ENCODE data around the gene JOSD2. TPM values are rescaled to one million over a fixed set of nuclear protein-coding genes. Genes with fewer than 3 reads are reported as not detected.

JOSD2 gene
- total and polyA plus RNA-seq, 8 donors, result 9.9 to 79.4 (median 61.0) TPM; not detected in 1

GRCh38 chr19:50498219-50499056 lies 12.6 kb downstream of the JOSD2 start:
- no peak for DNase-seq
- no peak overlapping the region for H3K27ac ChIP-seq

GRCh38 chr19:50497022-50497405 lies 14.0 kb downstream of the JOSD2 start:
- DNase-seq, result no peak
- intact Hi-C loops (cut with DNase I; ENCODE audit: low total_unique reads), result no loop called here
- WGBS, 5 donors, result 58 to 75% (median 64%) methylated on average over 8 of the region's 8 CpGs
- Histone ChIP-seq H3K4me3 (no peak overlapping the region), H3K27ac (no peak overlapping the region), H3K9me3 (no peaks in the 10 kb centered on the region), H3K36me3 (no peaks in the 10 kb centered on the region), H3K4me1 (peaks cover 0 to 4% (median 1%) of the 10 kb centered on the region in 4 donors), H3K27me3 (peaks cover 0 to 6% (median 0%) of the 10 kb centered on the region in 3 donors)
- TF ChIP-seq EP300 (IDR thresholded peaks at IDR 0.05) (no peak), POLR2A (IDR thresholded peaks at IDR 0.05) (no peak), POLR2AphosphoS5 (IDR thresholded peaks at IDR 0.05) (no peak)
- TF ChIP-seq, protein P1, sequence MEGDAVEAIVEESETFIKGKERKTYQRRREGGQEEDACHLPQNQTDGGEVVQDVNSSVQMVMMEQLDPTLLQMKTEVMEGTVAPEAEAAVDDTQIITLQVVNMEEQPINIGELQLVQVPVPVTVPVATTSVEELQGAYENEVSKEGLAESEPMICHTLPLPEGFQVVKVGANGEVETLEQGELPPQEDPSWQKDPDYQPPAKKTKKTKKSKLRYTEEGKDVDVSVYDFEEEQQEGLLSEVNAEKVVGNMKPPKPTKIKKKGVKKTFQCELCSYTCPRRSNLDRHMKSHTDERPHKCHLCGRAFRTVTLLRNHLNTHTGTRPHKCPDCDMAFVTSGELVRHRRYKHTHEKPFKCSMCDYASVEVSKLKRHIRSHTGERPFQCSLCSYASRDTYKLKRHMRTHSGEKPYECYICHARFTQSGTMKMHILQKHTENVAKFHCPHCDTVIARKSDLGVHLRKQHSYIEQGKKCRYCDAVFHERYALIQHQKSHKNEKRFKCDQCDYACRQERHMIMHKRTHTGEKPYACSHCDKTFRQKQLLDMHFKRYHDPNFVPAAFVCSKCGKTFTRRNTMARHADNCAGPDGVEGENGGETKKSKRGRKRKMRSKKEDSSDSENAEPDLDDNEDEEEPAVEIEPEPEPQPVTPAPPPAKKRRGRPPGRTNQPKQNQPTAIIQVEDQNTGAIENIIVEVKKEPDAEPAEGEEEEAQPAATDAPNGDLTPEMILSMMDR (IDR thresholded peaks at IDR 0.05), result no peak

More at GRCh38 chr19:50498219-50499056, 12.6 kb downstream of the JOSD2 start:
- Histone ChIP-seq H3K27me3 (peaks cover 0 to 6% (median 0%) of the 10 kb centered on the region in 3 donors), H3K4me1 (peaks cover 0 to 4% (median 1%) of the 10 kb centered on the region in 4 donors), H3K4me3 (no peak overlapping the region), H3K36me3 (no peaks in the 10 kb centered on the region), H3K9me3 (no peaks in the 10 kb centered on the region)
- TF ChIP-seq POLR2AphosphoS5 (IDR thresholded peaks at IDR 0.05) (no peak), POLR2A (IDR thresholded peaks at IDR 0.05) (no peak), EP300 (IDR thresholded peaks at IDR 0.05) (no peak)
- TF ChIP-seq, protein P1 (IDR thresholded peaks at IDR 0.05), result no peak
- intact Hi-C loops (cut with DNase I; ENCODE audit: low total_unique reads), result no loop called here
- WGBS, 5 donors, result 77 to 84% (median 82%) methylated on average over 11 of the region's 11 CpGs

GRCh38 chr19:50496189-50497021 lies 14.6 kb downstream of the JOSD2 start:
- Histone ChIP-seq H3K9me3 (no peaks in the 10 kb centered on the region), H3K27ac (no peak overlapping the region), H3K4me3 (no peak overlapping the region), H3K4me1 (peaks cover 0 to 4% (median 1%) of the 10 kb centered on the region in 4 donors), H3K36me3 (no peaks in the 10 kb centered on the region), H3K27me3 (peaks cover 0 to 8% (median under 1%) of the 10 kb centered on the region in 3 donors)
- TF ChIP-seq EP300 (IDR thresholded peaks at IDR 0.05), result no peak
- TF ChIP-seq, protein P1 (IDR thresholded peaks at IDR 0.05), result no peak
- TF ChIP-seq POLR2AphosphoS5 (IDR thresholded peaks at IDR 0.05), result no peak
- TF ChIP-seq POLR2A (IDR thresholded peaks at IDR 0.05), result no peak
- 52 to 62% (median 60%) methylated on average over 25 to 30 of the region's 30 CpGs for WGBS, 5 donors
- peak in 1 of 2 donors; percentile 77 for DNase-seq
- intact Hi-C loops (cut with DNase I; ENCODE audit: low total_unique reads), result no loop called here

- Histone ChIP-seq H3K4me1 (peaks cover 0 to 4% (median 0%) of the 10 kb centered on the region in 4 donors), H3K4me3 (no peak overlapping the region), H3K27me3 (peaks cover 0 to 16% (median 5%) of the 10 kb centered on the region in 3 donors), H3K9me3 (peaks cover 0 to 4% (median 0%) of the 10 kb centered on the region in 4 donors), H3K27ac (no peak overlapping the region), H3K36me3 (peaks cover 0 to 6% (median 2%) of the 10 kb centered on the region in 4 donors)
- no peak for TF ChIP-seq EP300 (IDR thresholded peaks at IDR 0.05)
- no peak for TF ChIP-seq POLR2A (IDR thresholded peaks at IDR 0.05)
- TF ChIP-seq, protein P1 (IDR thresholded peaks at IDR 0.05), result no peak
- no peak for TF ChIP-seq POLR2AphosphoS5 (IDR thresholded peaks at IDR 0.05)
- 83 to 90% (median 87%) methylated on average over 5 of the region's 5 CpGs for WGBS, 5 donors
- DNase-seq, result no peak
- intact Hi-C loops (cut with DNase I; ENCODE audit: low total_unique reads), result no loop called here
These were observed 15.9 kb downstream of the JOSD2 start for GRCh38 chr19:50495020-50495531.
